Measurements from ENCODE around the gene COMT.

COMT gene

GRCh38 chr22:19987394-19988306 is 46.1 kb downstream of the COMT start:
- no peak overlapping the region for H3K4me3 ChIP-seq (ENCODE audit: low read depth, low read length)
- H3K79me2 ChIP-seq (ENCODE audit: control insufficient read depth, insufficient read depth, low read length, unreplicated experiment) = no peaks in the 10 kb centered on the region
- no peak overlapping the region for H2AFZ ChIP-seq (ENCODE audit: low read length, unreplicated experiment)
- H3K4me1 ChIP-seq (ENCODE audit: control insufficient read depth, insufficient read depth, low read length, unreplicated experiment) = peaks cover 12% of the 10 kb centered on the region
- no peaks in the 10 kb centered on the region for H3K27me3 ChIP-seq (ENCODE audit: insufficient read depth, low read length)
- no peak overlapping the region for H3K27ac ChIP-seq (ENCODE audit: low read depth, low read length)
- no peaks in the 10 kb centered on the region for H3K36me3 ChIP-seq (ENCODE audit: insufficient read depth, low read length)

- no peaks in the 10 kb centered on the region for H3K27me3 ChIP-seq (ENCODE audit: insufficient read depth, low read length)
- H3K27ac ChIP-seq (ENCODE audit: low read depth, low read length) = no peak overlapping the region
- H3K79me2 ChIP-seq (ENCODE audit: control insufficient read depth, insufficient read depth, low read length, unreplicated experiment) = no peaks in the 10 kb centered on the region
- no peak overlapping the region for H2AFZ ChIP-seq (ENCODE audit: low read length, unreplicated experiment)
- peaks cover 12% of the 10 kb centered on the region for H3K4me1 ChIP-seq (ENCODE audit: control insufficient read depth, insufficient read depth, low read length, unreplicated experiment)
- H3K4me3 ChIP-seq (ENCODE audit: low read depth, low read length) = no peak overlapping the region
- no peaks in the 10 kb centered on the region for H3K36me3 ChIP-seq (ENCODE audit: insufficient read depth, low read length)
Measured at GRCh38 chr22:19988331-19988808, 46.8 kb downstream of the COMT start.

- Histone ChIP-seq H3K4me1 (ENCODE audit: control insufficient read depth, insufficient read depth, low read length, unreplicated experiment) (peaks cover 5% of the 10 kb centered on the region), H3K79me2 (ENCODE audit: control insufficient read depth, insufficient read depth, low read length, unreplicated experiment) (no peaks in the 10 kb centered on the region), H3K27me3 (ENCODE audit: insufficient read depth, low read length) (no peaks in the 10 kb centered on the region), H3K36me3 (ENCODE audit: insufficient read depth, low read length) (no peaks in the 10 kb centered on the region), H3K27ac (ENCODE audit: low read depth, low read length) (no peak overlapping the region), H3K4me3 (ENCODE audit: low read depth, low read length) (no peak overlapping the region), H2AFZ (ENCODE audit: low read length, unreplicated experiment) (no peak overlapping the region)
Measured at GRCh38 chr22:19988965-19989724, 47.6 kb downstream of the COMT start.

- no peak overlapping the region for H3K27ac ChIP-seq (ENCODE audit: low read depth, low read length)
- H3K27me3 ChIP-seq (ENCODE audit: insufficient read depth, low read length) = no peaks in the 10 kb centered on the region
- H3K4me3 ChIP-seq (ENCODE audit: low read depth, low read length) = no peak overlapping the region
- no peak overlapping the region for H2AFZ ChIP-seq (ENCODE audit: low read length, unreplicated experiment)
- no peaks in the 10 kb centered on the region for H3K36me3 ChIP-seq (ENCODE audit: insufficient read depth, low read length)
- no peaks in the 10 kb centered on the region for H3K79me2 ChIP-seq (ENCODE audit: control insufficient read depth, insufficient read depth, low read length, unreplicated experiment)
- H3K4me1 ChIP-seq (ENCODE audit: control insufficient read depth, insufficient read depth, low read length, unreplicated experiment) = peaks cover under 1% of the 10 kb centered on the region
Measured at GRCh38 chr22:19989725-19990067, 48.1 kb downstream of the COMT start.

- Histone ChIP-seq H2AFZ (ENCODE audit: low read length, unreplicated experiment) (no peak overlapping the region), H3K4me3 (ENCODE audit: low read depth, low read length) (no peak overlapping the region), H3K27me3 (ENCODE audit: insufficient read depth, low read length) (no peaks in the 10 kb centered on the region), H3K4me1 (ENCODE audit: control insufficient read depth, insufficient read depth, low read length, unreplicated experiment) (peaks cover 5% of the 10 kb centered on the region), H3K79me2 (ENCODE audit: control insufficient read depth, insufficient read depth, low read length, unreplicated experiment) (no peaks in the 10 kb centered on the region), H3K27ac (ENCODE audit: low read depth, low read length) (no peak overlapping the region), H3K36me3 (ENCODE audit: insufficient read depth, low read length) (no peaks in the 10 kb centered on the region)
Measured at GRCh38 chr22:19990188-19990587, 48.6 kb downstream of the COMT start.

DNA sequence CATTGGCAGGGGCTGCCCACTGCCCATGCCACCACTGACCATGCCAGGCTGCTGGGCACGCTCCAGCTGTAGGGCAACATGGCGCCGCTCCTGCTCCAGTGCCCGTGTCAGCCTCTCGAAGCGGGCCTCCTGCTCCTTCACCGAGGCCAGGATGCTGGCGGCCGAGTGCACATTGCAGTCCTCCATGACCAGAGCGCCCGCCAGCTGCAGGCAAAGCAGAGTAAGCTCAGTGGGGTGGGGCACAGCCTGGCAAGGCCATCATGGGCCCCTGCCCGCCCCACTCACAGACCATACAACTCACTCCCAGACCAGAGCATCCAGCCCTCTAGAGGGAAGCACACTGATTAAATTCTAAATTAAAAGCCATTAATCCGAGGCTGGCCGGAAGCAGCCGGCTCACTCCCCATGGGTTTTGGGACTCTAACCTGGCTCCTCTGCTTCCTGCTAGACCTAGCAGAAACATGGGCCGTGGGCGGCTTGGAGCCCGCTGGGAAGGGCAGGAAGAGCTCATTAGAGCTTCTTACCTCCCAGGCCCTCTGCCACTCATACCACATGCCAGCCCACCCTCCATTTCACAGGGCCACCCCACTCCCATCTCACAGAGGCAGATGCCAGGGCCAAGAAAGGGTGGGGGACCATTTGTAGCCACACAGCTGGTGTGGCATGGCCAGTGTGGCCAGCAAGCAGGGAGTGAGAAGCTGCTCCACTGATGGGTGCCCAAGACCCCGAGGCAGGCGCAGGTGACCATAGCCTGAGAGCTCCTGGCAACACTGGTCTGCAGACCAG is 49.2 kb downstream of the COMT start:
- Histone ChIP-seq H3K4me1 (ENCODE audit: control insufficient read depth, insufficient read depth, low read length, unreplicated experiment) (peaks cover 11% of the 10 kb centered on the region), H3K27me3 (ENCODE audit: insufficient read depth, low read length) (no peaks in the 10 kb centered on the region), H3K4me3 (ENCODE audit: low read depth, low read length) (no peak overlapping the region), H2AFZ (ENCODE audit: low read length, unreplicated experiment) (no peak overlapping the region), H3K79me2 (ENCODE audit: control insufficient read depth, insufficient read depth, low read length, unreplicated experiment) (no peaks in the 10 kb centered on the region), H3K36me3 (ENCODE audit: insufficient read depth, low read length) (no peaks in the 10 kb centered on the region), H3K27ac (ENCODE audit: low read depth, low read length) (no peak overlapping the region)

DNA sequence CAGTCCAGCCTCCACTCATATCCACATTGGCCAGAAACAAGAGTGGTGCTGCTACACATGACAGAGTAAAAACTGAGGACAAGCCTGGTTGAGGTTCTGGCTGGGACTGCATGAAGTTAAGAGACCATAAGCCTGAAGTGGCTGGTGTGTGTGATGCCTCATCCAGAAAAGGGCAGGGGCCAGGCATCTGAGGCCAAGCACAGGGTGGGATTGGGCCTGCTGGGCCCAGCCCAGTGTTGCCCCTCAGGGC is 49.7 kb downstream of the COMT start:
- no peaks in the 10 kb centered on the region for H3K27me3 ChIP-seq (ENCODE audit: insufficient read depth, low read length)
- H3K79me2 ChIP-seq (ENCODE audit: control insufficient read depth, insufficient read depth, low read length, unreplicated experiment) = no peaks in the 10 kb centered on the region
- peaks cover 17% of the 10 kb centered on the region for H3K4me1 ChIP-seq (ENCODE audit: control insufficient read depth, insufficient read depth, low read length, unreplicated experiment)
- no peaks in the 10 kb centered on the region for H3K36me3 ChIP-seq (ENCODE audit: insufficient read depth, low read length)
- H2AFZ ChIP-seq (ENCODE audit: low read length, unreplicated experiment) = no peak overlapping the region
- no peak overlapping the region for H3K4me3 ChIP-seq (ENCODE audit: low read depth, low read length)
- H3K27ac ChIP-seq (ENCODE audit: low read depth, low read length) = no peak overlapping the region

DNA sequence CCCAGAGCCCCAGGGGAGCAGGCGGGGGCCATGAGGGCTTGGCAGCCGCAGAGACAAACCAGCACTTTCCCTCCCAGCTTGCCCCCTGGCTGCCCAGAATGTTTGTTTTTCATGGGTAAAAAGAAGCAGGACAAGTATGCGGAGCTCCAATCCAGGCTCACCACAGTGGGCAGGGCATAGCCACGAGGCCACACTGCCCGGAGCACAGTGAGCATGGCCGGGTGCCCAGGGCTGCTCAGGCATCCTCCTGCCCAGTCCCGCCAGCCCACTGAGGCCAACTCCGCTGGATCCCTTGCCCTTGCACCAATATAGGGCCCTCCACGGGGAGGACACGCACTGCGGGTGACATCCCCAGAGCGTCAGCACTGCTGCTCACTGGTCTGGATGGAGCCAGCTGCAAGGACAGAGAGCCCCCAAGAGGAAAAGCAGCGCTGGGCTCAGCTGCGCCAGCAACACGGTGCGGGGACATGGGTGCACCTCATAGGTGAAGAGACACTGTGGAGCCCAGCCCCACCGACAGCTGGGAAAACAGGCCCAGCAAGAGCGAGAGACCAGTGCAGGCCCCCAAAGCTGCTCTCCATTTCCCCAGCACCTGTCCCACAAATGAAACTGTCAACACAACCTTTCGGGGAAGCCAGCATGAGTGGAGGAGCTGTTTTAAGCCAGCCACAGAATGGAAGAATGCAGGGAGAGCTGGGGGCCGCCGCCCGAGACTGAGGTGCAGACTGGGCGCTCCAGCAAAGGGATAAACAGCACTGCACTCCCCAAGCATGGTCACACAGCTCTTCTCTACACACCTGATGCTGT is 50.3 kb downstream of the COMT start:
- no peak overlapping the region for H2AFZ ChIP-seq (ENCODE audit: low read length, unreplicated experiment)
- no peaks in the 10 kb centered on the region for H3K27me3 ChIP-seq (ENCODE audit: insufficient read depth, low read length)
- H3K79me2 ChIP-seq (ENCODE audit: control insufficient read depth, insufficient read depth, low read length, unreplicated experiment) = no peaks in the 10 kb centered on the region
- H3K27ac ChIP-seq (ENCODE audit: low read depth, low read length) = no peak overlapping the region
- H3K4me1 ChIP-seq (ENCODE audit: control insufficient read depth, insufficient read depth, low read length, unreplicated experiment) = peaks cover 20% of the 10 kb centered on the region
- H3K4me3 ChIP-seq (ENCODE audit: low read depth, low read length) = no peak overlapping the region
- no peaks in the 10 kb centered on the region for H3K36me3 ChIP-seq (ENCODE audit: insufficient read depth, low read length)

DNA sequence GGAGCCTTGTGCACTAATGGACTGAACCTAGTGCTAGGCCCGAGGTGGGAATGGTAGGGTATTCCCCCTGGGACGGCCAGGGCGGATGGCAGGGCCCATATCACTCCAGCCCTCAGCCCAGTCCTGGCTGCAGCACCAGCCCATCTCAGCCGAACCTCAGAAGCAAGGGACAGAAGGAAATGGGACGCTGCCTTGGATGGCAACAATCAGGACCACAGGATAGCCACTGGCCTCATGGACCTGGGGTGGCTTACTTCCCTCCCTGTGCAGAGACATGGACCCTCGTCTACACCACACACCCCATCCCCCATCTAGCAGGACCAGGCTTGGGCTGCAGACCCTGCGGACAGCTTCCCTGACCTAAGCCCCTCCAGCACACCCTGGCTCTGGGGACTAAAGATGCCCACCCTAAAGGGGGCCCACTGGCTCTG is 50.9 kb downstream of the COMT start:
- no peak overlapping the region for H2AFZ ChIP-seq (ENCODE audit: low read length, unreplicated experiment)
- no peak overlapping the region for H3K27ac ChIP-seq (ENCODE audit: low read depth, low read length)
- H3K27me3 ChIP-seq (ENCODE audit: insufficient read depth, low read length) = no peaks in the 10 kb centered on the region
- H3K79me2 ChIP-seq (ENCODE audit: control insufficient read depth, insufficient read depth, low read length, unreplicated experiment) = no peaks in the 10 kb centered on the region
- no peak overlapping the region for H3K4me3 ChIP-seq (ENCODE audit: low read depth, low read length)
- H3K36me3 ChIP-seq (ENCODE audit: insufficient read depth, low read length) = no peaks in the 10 kb centered on the region
- H3K4me1 ChIP-seq (ENCODE audit: control insufficient read depth, insufficient read depth, low read length, unreplicated experiment) = peaks cover 20% of the 10 kb centered on the region

DNA sequence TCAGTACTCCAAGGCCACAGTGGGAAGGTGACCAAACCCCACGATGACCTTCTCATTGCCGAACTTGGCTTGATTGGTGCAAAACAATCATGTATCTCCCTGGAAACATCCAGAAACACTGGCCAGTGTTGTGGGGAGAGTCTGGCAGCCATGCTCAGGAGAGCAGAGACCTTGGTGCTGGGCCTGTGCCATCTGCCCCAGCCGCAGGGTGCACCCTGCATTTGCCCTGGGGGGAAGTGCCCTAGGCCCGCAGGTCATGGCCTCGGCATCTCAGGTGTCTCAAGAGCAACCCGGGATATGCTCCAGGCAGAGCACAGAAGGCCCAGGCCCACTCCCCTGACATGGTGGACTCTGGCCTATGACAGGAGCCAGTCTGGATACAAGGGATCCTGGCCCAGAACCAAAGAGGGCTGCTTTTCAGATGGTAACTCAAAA is 51.4 kb downstream of the COMT start:
- no peak overlapping the region for H2AFZ ChIP-seq (ENCODE audit: low read length, unreplicated experiment)
- H3K4me1 ChIP-seq (ENCODE audit: control insufficient read depth, insufficient read depth, low read length, unreplicated experiment) = peaks cover 20% of the 10 kb centered on the region
- H3K4me3 ChIP-seq (ENCODE audit: low read depth, low read length) = no peak overlapping the region
- no peaks in the 10 kb centered on the region for H3K36me3 ChIP-seq (ENCODE audit: insufficient read depth, low read length)
- H3K27ac ChIP-seq (ENCODE audit: low read depth, low read length) = no peak overlapping the region
- H3K79me2 ChIP-seq (ENCODE audit: control insufficient read depth, insufficient read depth, low read length, unreplicated experiment) = no peaks in the 10 kb centered on the region
- no peaks in the 10 kb centered on the region for H3K27me3 ChIP-seq (ENCODE audit: insufficient read depth, low read length)

Measured in ACC112 (cell line).